ENCODE results near the gene ABCF1. TPM values are rescaled to one million over a fixed set of nuclear protein-coding genes. Genes with fewer than 3 reads are reported as not detected.

The ABCF1 gene
- total RNA-seq, 4 donors from 2014 or later: 39.3 to 57.7 (median 47.1) TPM

DNA sequence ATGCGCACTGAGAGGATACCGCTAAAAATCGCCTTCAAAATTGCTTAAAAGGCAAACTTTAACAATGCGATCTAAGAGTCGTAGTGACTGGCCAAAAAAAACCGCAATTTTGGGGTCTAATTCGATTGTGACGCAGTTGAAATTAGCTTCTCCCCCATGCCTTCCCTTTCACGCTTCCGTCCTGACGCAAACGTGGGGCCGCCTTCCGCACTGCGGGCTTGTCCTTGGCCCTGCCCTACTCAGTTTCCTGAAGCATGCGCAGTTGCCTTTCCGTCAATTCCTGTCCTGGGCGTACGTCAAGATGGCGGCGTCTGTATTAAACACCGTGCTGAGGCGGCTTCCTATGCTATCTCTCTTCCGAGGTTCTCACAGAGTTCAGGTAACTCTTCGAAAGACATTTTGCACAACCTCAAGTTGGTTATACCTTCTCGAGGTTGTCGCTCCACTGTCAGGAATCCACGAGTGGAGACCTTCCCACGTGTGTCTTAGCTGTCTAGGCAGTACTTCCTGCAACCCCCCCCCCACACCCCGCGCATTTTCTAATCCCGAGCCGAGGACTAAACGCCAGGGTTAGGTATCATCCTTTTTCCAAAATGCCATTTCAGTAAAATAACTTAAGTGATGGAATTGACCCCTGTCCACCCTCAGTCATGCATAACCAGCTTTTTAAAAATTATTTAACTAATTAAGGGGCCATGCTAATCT is 46.5 kb downstream of the ABCF1 start, which contains the start of gene MRPS18B:
Gene MRPS18B (plus strand): TSS at position 276 of the 705 bp plus-strand sequence. CDS start 26 bp downstream, at position 302.
- peak; percentile 98 to 99 for DNase-seq (ENCODE audit: low spot score in 2 of 2)
- peak in 1 of 2 donors; percentile 73 for TF ChIP-seq POLR2A (IDR thresholded peaks at IDR 0.05)
- TF ChIP-seq, protein P1, sequence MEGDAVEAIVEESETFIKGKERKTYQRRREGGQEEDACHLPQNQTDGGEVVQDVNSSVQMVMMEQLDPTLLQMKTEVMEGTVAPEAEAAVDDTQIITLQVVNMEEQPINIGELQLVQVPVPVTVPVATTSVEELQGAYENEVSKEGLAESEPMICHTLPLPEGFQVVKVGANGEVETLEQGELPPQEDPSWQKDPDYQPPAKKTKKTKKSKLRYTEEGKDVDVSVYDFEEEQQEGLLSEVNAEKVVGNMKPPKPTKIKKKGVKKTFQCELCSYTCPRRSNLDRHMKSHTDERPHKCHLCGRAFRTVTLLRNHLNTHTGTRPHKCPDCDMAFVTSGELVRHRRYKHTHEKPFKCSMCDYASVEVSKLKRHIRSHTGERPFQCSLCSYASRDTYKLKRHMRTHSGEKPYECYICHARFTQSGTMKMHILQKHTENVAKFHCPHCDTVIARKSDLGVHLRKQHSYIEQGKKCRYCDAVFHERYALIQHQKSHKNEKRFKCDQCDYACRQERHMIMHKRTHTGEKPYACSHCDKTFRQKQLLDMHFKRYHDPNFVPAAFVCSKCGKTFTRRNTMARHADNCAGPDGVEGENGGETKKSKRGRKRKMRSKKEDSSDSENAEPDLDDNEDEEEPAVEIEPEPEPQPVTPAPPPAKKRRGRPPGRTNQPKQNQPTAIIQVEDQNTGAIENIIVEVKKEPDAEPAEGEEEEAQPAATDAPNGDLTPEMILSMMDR (IDR thresholded peaks at IDR 0.05): no peak
- peak within 1 kb of the TSS; percentile 88 for H3K4me3 ChIP-seq (ENCODE audit: low read depth, poor library complexity, severe bottlenecking)
- WGBS, 2 donors: 0 to 1% methylated on average over 34 of the region's 34 CpGs
- intact Hi-C loops (cut with DNase I; ENCODE audit: low total_unique reads): no loop called here

DNA sequence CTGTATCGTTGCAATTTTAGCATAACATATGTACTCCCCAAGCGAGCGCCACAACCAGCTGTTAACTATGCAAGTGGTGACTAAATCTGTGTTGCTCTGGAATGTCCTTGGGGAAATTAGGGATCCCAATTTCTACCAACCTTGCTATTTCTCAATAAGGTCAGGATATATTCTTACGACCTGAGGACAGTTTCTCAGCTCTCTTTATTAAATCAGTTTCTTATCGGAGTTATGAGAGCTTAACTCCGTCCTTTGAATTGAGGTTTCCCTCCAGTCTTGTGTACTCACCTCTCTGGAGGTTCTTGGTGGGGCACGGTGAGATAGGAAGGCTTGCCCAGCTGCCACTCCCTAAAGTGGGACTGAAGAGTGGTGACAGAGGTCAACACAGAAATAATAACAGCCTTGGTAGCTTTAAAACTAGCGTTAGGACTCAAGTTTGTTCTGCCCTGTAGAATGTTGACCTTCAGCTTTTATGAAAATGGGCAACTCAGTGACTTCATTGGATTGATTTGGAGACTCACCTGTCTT is 47.1 kb downstream of the ABCF1 start:
- intact Hi-C loops (cut with DNase I; ENCODE audit: low total_unique reads): no loop called here
- 6 to 9% methylated on average over 8 of the region's 8 CpGs for WGBS, 2 donors
- TF ChIP-seq, protein P1 (IDR thresholded peaks at IDR 0.05): no peak
- no peak for TF ChIP-seq POLR2A (IDR thresholded peaks at IDR 0.05)
- H3K4me3 ChIP-seq (ENCODE audit: low read depth, poor library complexity, severe bottlenecking): peak overlapping the region; percentile 53
- DNase-seq (ENCODE audit: low spot score in 2 of 2): no peak

DNA sequence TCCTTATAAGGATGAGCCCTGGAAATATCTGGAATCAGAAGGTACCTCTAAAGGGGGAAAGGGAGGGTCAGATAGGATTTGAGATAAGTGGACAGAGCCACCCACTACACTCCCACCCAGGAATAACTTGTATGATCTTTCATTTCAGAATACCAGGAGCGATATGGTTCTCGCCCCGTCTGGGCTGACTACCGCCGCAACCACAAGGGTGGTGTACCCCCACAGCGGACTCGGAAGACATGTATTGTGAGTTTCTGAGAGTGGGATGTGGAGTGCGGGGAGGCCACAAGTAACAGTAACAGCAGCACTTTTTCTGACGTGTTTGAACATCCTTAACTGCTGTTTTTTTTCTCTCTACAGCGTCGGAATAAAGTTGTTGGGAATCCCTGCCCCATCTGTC is 48.3 kb downstream of the ABCF1 start:
- TF ChIP-seq, protein P1 (IDR thresholded peaks at IDR 0.05): no peak
- no peak for TF ChIP-seq POLR2A (IDR thresholded peaks at IDR 0.05)
- no peak for DNase-seq (ENCODE audit: low spot score in 2 of 2)

DNA sequence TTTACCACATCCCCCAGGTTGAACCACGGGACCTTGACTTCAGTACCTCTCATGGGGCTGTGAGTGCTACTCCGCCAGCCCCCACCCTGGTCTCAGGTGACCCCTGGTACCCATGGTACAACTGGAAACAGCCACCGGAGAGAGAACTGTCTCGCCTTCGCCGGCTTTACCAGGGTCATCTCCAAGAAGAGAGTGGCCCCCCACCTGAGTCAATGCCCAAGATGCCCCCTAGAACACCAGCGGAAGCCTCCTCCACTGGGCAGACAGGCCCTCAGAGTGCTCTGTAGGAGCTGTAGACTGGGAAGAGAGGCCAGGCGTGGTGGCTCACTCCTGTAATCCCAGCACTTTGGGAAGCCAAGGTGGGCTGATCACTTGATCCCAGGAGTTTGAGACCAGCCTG is 54.3 kb downstream of the ABCF1 start:
- intact Hi-C loops (cut with DNase I; ENCODE audit: low total_unique reads): no loop called here
- DNase-seq (ENCODE audit: low spot score in 2 of 2): no peak
- WGBS, 2 donors: 95 to 98% methylated on average over 8 of the region's 8 CpGs
- TF ChIP-seq, protein P1 (IDR thresholded peaks at IDR 0.05): no peak
- no peak for TF ChIP-seq POLR2A (IDR thresholded peaks at IDR 0.05)
- H3K4me3 ChIP-seq (ENCODE audit: low read depth, poor library complexity, severe bottlenecking): no peak overlapping the region

More for the DNA sequence above, 48.3 kb downstream of the ABCF1 start:
- no peak overlapping the region for H3K4me3 ChIP-seq (ENCODE audit: low read depth, poor library complexity, severe bottlenecking)
- WGBS, 2 donors: 92 to 96% methylated on average over 11 of the region's 11 CpGs
- intact Hi-C loops (cut with DNase I; ENCODE audit: low total_unique reads): no loop called here

DNA sequence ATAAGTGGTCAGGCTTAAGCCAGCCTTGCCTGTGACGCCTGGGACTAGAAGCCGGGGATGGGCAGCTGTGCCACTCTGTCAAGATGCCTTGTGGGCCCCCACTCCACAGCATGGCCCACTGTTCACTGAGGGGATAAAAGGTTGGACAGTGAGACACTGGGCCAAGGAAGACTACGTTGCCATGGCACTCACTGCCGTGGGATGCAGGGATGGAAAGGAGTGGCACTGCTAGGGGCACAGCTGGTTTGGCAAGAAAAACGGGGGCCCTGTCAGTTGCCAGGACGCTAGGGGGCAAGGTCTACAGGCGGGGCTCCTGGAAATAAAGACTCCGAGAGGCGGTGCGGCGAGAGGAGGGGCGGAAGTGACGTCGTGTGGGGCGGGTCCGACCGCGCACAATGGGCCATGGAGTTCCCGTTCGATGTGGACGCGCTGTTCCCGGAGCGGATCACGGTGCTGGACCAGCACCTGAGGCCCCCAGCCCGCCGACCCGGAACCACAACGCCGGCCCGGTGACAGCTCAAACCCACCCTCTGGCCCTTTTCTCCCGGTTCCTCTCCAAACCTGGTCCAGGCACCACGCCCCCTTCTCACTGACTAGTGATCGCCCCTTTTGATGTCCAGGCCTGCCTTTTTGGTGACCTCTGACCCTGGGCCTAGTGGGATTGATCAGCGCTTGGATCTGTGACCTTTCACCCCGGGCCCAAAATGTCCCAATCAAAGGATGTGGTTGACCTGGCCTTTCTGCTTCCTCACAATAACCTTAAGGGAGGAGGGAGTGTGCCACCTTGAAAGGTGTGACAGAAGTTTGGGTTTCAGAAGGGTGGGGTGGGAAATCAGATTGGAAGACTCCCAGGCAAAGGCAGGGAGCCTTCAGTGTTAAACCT is 55.5 kb downstream of the ABCF1 start, which contains the start of gene ATAT1:
Gene ATAT1 (plus strand): TSS at position 391 of the 883 bp plus-strand sequence.
- 1 to 3% methylated on average over 28 to 33 of the region's 36 CpGs for WGBS, 2 donors
- intact Hi-C loops (cut with DNase I; ENCODE audit: low total_unique reads): no loop called here
- peak; percentile 81 to 98 for DNase-seq (ENCODE audit: low spot score in 2 of 2)
- no peak for TF ChIP-seq POLR2A (IDR thresholded peaks at IDR 0.05)
- TF ChIP-seq, protein P1 (IDR thresholded peaks at IDR 0.05): no peak
- H3K4me3 ChIP-seq (ENCODE audit: low read depth, poor library complexity, severe bottlenecking): peak within 1 kb of the TSS; percentile 32

All from lower leg skin (tissue), 4 donors.